Rectal smooth muscle tissue (tissue), 1 donor: Measurements from ENCODE around the gene CLK2.
"Not testable (repeated sequence)": the region's sequence is repeated elsewhere in the genome, so short reads cannot be mapped to it uniquely, and the experiment has no call there.

Source experiments
- H3K27ac ChIP-seq: one replicate; pipeline ENCODE4 v1.7.0; 2013; ENCODE audit warnings: low read depth, low read length, inconsistent platforms
- H3K27me3 ChIP-seq: one replicate; pipeline ENCODE4 v1.7.0; 2013; ENCODE audit warnings: low read length; ENCODE audit not compliant: control insufficient read depth, insufficient read depth
- H3K36me3 ChIP-seq: one replicate; pipeline ENCODE4 v1.7.0; 2013; ENCODE audit warnings: low read length; ENCODE audit not compliant: control insufficient read depth, insufficient read depth
- H3K4me1 ChIP-seq: one replicate; pipeline ENCODE4 v1.7.0; 2013; ENCODE audit warnings: low read length; ENCODE audit not compliant: control insufficient read depth, insufficient read depth
- H3K4me3 ChIP-seq: one replicate; pipeline ENCODE4 v1.7.0; 2013; ENCODE audit warnings: low read length
- H3K9ac ChIP-seq: one replicate; pipeline ENCODE4 v1.7.0; 2013; ENCODE audit warnings: low read length

The CLK2 gene

DNA sequence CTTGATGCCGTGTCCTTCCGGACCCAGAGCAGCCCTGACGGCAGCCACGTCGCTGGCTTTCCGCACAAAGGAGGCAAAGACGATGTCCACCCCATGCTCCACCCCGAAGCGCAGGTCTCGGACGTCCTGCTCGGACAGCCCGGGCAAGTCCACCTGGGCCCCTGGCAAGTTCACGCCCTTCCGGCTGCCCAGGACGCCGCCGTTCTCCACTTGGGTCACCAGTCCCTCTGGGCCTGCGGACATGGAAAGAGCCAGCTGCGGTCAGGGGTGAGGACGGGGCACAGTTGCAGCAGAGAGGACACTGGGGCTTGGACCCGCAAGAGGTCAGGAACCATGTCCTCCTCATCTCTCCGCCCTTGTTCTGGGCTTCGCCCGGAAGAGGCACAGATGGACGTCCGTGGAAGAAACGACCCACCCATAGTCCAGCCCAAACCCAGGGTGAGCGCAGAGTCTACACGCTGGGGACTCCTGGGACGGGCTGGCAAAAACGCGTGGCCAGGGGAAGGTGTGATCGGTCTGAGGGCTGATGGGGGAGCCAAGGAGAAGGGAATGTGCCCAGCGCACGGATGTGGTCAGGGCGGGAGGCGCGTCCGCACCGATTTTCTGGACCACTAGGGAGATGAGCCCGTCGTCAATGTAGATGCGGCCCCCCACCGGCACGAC lies 21.3 kb upstream of the CLK2 start:
- H3K27me3 ChIP-seq, result peaks cover 8% of the 10 kb centered on the region
- H3K9ac ChIP-seq, result no peak overlapping the region
- no peak overlapping the region for H3K4me3 ChIP-seq
- H3K27ac ChIP-seq, result no peak overlapping the region
- no peaks in the 10 kb centered on the region for H3K4me1 ChIP-seq
- no peaks in the 10 kb centered on the region for H3K36me3 ChIP-seq

DNA sequence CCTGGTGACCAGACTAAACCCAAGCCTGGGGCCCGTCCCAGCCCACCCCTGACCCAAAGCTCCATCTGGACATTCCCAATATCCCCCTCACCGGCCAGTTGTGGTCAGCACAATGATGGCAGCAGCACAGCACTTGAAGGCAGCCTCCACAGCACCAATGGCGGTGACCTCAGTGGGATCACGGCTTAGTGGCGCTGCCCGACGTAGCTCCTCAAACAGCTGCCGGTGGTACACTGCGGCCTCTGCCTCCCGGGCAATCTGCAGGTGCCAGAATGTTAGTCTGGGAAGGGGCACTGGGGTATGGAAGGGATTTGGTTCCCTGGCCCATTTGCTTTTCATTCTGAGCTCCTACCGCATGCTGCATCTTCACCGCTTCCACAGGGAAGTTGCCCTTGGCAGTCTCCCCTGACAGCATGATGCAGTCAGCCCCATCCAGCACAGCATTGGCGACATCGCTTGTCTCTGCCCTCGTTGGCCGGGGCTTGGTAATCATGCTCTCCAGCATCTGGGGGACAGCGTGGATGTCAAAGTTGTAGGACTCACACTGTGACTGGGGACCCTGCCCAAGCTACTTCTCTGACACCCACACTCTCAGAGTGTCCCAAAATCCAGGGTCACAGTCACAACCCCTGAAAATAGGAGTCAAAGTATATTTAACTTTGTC lies 19.9 kb upstream of the CLK2 start:
- Histone ChIP-seq H3K27ac (no peak overlapping the region), H3K36me3 (no peaks in the 10 kb centered on the region), H3K4me3 (no peak overlapping the region), H3K4me1 (no peaks in the 10 kb centered on the region), H3K27me3 (peaks cover 8% of the 10 kb centered on the region), H3K9ac (no peak overlapping the region)

DNA sequence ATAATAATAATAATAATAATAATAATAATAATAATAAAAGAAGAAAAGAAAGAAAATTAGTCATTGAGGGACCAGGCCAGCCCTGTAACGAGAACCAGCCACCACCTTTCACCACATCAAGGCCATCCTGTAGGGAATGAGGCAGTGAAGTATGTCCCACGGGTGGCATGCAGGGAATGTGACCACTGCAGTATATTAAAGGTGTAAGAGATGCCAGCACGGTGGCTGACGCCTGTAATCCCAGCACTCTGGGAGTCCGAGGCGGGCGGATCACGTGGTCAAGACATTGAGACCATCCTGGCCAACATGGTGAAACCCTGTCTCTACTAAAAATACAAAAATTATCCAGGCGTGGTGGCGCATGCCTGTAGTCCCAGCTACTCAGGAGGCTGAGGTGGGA lies 17.7 kb upstream of the CLK2 start:
- H3K27me3 ChIP-seq, H3K4me1 ChIP-seq, H3K27ac ChIP-seq, H3K4me3 ChIP-seq, H3K9ac ChIP-seq, H3K36me3 ChIP-seq: not testable (repeated sequence)

DNA sequence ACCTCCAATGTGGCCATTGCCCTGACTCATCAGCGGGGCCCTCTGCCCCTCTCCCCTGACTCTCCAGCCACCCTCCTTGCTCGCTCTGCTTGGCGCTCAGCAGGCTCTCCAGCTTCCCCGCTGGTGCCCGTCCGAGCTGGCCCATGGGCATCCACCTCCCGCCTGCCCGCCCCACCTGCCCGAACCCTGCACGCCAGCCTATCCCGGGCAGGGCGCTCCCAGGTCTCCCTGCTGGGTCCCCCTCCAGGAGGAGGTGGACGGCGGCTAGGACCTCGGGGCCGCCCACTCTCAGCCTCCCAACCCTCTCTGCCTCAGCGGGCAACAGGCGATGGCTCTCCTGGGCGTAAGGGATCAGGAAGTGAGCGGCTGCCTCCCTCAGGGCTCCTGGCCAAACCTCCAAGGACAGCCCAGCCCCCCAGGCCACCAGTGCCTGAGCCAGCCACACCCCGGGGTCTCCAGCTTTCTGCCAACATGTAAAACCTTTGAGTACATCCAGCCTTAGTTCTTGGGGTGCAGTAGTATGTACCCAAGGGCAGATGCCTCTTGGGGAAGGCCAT lies 14.8 kb upstream of the CLK2 start:
- Histone ChIP-seq H3K36me3 (no peaks in the 10 kb centered on the region), H3K4me3 (no peak overlapping the region), H3K27me3 (no peaks in the 10 kb centered on the region), H3K9ac (no peak overlapping the region), H3K4me1 (no peaks in the 10 kb centered on the region), H3K27ac (no peak overlapping the region)

DNA sequence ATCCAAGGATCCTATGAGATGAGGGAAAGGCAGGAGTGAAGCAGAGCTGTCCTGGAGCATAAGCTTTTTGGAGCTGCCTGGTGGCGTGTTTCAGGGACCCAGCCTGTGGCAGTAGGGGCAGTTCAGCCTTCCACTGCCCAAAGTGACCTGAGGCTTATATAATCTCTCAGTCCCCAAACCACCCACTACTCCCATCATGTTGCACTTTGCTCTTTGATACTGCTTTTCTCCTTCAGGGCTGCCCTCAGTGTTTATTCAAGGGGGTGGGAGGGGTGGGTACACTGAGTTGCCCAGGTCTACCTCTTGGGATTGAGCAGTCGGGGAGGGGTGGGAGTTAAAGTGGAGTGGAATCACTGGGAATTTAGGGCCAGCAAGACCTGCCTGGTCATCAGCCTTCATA lies 13.2 kb upstream of the CLK2 start:
- Histone ChIP-seq H3K36me3 (no peaks in the 10 kb centered on the region), H3K9ac (no peak overlapping the region), H3K4me3 (no peak overlapping the region), H3K27me3 (no peaks in the 10 kb centered on the region), H3K27ac (no peak overlapping the region), H3K4me1 (no peaks in the 10 kb centered on the region)

DNA sequence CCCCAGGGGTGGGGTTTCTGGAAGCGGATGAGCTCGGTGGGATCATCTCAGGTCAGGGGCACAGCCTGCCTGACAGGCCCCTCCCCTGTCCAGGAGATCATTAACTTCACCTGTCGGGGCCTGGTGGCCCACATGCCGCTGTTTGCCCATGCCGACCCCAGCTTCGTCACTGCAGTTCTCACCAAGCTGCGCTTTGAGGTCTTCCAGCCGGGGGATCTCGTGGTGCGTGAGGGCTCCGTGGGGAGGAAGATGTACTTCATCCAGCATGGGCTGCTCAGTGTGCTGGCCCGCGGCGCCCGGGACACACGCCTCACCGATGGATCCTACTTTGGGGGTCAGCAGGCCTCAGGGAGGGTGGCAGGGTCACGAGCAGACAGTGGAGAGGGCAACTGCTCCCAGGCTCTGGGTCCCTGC lies 12.3 kb upstream of the CLK2 start:
- no peaks in the 10 kb centered on the region for H3K4me1 ChIP-seq

DNA sequence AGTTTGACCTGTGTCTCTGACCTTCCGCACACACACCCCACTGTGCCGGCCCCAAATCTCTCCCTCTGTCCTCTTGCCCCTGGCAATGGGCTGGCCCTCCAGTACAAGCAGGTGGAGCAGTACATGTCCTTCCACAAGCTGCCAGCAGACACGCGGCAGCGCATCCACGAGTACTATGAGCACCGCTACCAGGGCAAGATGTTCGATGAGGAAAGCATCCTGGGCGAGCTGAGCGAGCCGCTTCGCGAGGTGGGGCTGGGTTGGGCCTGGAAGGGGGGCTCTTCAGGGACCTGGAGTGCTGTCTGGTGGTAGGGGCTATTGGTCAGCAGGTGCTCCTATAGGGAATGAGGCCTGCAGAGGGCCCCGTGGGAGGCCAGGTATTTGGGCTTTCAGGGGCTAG lies 11.8 kb upstream of the CLK2 start:
- Histone ChIP-seq H3K4me3 (no peak overlapping the region), H3K36me3 (no peaks in the 10 kb centered on the region), H3K9ac (no peak overlapping the region), H3K4me1 (no peaks in the 10 kb centered on the region), H3K27ac (no peak overlapping the region), H3K27me3 (no peaks in the 10 kb centered on the region)

More for the DNA sequence above, 12.3 kb upstream of the CLK2 start:
- Histone ChIP-seq H3K36me3 (no peaks in the 10 kb centered on the region), H3K27ac (no peak overlapping the region), H3K4me3 (no peak overlapping the region), H3K9ac (no peak overlapping the region), H3K27me3 (no peaks in the 10 kb centered on the region)

DNA sequence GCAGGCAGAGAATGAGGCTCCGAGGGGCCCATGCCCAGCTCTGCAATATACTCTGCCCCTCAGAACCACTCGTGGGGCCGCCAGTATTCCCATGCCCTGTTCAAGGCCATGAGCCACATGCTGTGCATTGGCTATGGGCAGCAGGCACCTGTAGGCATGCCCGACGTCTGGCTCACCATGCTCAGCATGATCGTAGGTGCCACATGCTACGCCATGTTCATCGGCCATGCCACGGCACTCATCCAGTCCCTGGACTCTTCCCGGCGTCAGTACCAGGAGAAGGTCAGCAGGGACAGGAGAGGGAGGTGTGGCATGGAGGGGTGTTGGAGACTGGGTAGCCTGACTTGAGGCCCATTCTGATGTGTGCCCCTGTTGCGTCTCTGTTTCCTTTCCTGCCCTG lies 11.2 kb upstream of the CLK2 start:
- H3K27me3 ChIP-seq, result no peaks in the 10 kb centered on the region
- no peaks in the 10 kb centered on the region for H3K36me3 ChIP-seq
- no peaks in the 10 kb centered on the region for H3K4me1 ChIP-seq
- no peak overlapping the region for H3K9ac ChIP-seq
- no peak overlapping the region for H3K4me3 ChIP-seq
- no peak overlapping the region for H3K27ac ChIP-seq

DNA sequence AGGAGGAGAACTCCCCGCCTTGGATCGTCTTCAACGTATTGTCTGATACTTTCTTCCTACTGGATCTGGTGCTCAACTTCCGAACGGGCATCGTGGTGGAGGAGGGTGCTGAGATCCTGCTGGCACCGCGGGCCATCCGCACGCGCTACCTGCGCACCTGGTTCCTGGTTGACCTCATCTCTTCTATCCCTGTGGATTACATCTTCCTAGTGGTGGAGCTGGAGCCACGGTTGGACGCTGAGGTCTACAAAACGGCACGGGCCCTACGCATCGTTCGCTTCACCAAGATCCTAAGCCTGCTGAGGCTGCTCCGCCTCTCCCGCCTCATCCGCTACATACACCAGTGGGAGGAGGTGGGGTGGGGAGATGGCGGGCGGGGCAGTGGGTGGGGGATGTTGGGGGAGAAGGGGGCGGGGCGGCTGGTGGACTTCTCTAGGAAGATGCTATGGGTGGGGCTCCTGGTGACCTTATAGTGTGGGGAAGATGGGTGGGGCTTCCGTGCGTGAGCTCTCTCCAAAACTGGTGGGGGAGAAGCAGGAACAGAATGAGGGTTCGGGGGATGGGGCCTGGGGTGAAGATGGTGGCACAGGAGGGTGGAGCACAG lies 9.3 kb upstream of the CLK2 start:
- Histone ChIP-seq H3K9ac (no peak overlapping the region), H3K4me1 (no peaks in the 10 kb centered on the region), H3K27me3 (no peaks in the 10 kb centered on the region), H3K36me3 (no peaks in the 10 kb centered on the region), H3K27ac (no peak overlapping the region), H3K4me3 (no peak overlapping the region)

DNA sequence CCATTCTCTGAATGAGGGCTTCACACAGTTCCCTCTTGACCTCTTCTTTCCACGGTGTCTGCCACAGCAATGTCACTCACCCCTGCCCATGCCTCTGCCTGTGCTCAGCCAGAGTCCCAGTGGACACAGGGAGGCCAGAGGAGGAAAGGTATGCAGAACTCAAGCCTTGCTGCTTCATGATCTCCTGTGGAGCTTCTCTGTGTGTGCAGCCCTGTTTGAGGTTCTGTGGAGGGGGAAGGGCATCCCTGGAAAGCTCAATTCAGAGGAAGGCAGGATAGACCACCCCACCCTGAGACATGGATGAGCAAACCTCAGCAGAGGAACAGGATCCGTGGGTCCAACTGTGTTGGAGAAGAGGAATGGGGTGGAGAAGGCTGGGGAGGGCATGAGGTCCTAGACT lies 6.0 kb upstream of the CLK2 start:
- H3K27ac ChIP-seq, result no peak overlapping the region
- peaks cover 4% of the 10 kb centered on the region for H3K4me1 ChIP-seq
- H3K9ac ChIP-seq, result no peak overlapping the region
- no peaks in the 10 kb centered on the region for H3K36me3 ChIP-seq
- H3K4me3 ChIP-seq, result no peak overlapping the region
- no peaks in the 10 kb centered on the region for H3K27me3 ChIP-seq

DNA sequence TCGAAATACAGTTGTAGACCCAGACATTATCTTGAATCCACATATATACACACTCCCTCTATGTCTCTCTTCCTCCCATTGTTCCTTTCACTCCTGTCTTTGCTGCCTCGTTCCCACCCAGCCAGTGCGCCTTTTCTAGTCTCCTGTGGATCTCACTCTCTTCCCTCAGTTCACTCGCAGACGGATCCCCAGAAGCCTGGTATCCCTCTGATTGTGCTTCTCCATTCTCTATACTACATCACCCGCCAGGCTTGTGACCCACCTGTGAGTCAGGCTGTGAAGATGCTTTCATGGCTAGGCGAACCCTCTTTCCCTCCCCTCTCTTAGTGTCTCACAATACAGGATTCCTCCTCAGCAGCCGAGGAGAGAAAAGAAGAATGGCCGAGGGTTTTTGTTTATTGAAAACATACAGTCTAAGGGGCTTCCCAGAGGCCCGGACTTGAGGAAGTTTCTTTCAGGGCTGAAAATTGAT lies 5.4 kb upstream of the CLK2 start:
- Histone ChIP-seq H3K36me3 (no peaks in the 10 kb centered on the region), H3K4me3 (no peak overlapping the region), H3K9ac (no peak overlapping the region), H3K27ac (no peak overlapping the region), H3K4me1 (peaks cover 5% of the 10 kb centered on the region), H3K27me3 (no peaks in the 10 kb centered on the region)

DNA sequence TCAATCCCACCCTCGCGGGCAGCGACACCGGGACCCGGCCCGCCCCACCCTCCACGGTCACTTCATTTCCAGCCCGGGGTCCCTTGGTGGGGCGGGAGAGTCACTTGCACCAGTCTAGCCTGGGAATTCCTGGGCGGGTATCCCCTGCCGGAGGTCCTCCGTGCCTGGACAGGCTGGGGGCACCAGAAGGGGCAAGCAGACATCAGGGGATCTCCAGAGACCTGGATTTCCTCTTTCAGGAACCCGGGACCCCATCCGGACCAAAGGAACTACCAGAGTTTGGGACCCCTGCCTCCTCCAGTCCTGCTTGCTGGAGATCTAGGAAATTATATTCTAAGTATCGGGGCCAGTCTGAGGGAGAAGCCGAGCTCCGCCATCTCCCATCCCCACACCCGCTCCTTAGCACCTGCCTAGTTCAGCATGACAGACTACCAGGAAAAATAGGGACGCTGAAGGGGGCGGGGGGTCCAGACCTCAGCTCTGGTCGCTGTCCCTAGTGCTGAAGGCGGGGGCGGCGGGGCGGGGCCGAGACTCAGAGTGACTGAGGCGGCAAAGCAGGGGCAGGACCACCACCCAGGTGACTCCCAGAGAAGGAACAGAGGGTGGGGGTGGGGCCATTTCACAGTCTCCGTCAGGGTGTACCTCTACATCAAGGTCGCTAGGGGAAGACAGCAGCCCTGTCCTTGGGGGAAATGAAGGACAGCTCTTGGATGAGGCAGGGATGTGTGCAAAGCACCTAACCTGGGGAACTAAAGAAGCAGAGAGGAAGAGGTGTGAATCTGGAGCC lies 4.8 kb upstream of the CLK2 start:
- no peak overlapping the region for H3K27ac ChIP-seq
- H3K4me1 ChIP-seq, result peaks cover 7% of the 10 kb centered on the region
- H3K4me3 ChIP-seq, result peak overlapping the region; percentile 93
- H3K27me3 ChIP-seq, result no peaks in the 10 kb centered on the region
- H3K36me3 ChIP-seq, result no peaks in the 10 kb centered on the region
- peak overlapping the region; percentile 11 for H3K9ac ChIP-seq
